ENCODE data around the gene IKZF2. TPM values are rescaled to one million over a fixed set of nuclear protein-coding genes. Genes with fewer than 3 reads are reported as not detected.

IKZF2 gene
- total RNA-seq, 2 experiments from 2014 or later, result 14.7 to 41.4 TPM

GRCh38 chr2:213010106-213010779 lies 141.2 kb downstream of the IKZF2 start:
- Mint-ChIP-seq H3K36me3 (peaks cover 8% of the 10 kb centered on the region), H3K4me1 (peaks cover 15% of the 10 kb centered on the region), H3K9me3 (ENCODE audit: low read depth) (no peaks in the 10 kb centered on the region), H3K27me3 (peaks cover 23% of the 10 kb centered on the region), H3K4me3 (no peak overlapping the region), H3K27ac (no peak overlapping the region)
- peak; percentile 23 for ATAC-seq
- CTCF ChIA-PET, result no interaction called here
- DNase-seq, result no peak

GRCh38 chr2:213007290-213007838 lies 144.0 kb downstream of the IKZF2 start:
- CTCF ChIA-PET, result no interaction called here
- H3K4me1 Mint-ChIP-seq, result no peaks in the 10 kb centered on the region
- no peak for DNase-seq
- H3K36me3 Mint-ChIP-seq, result peaks cover 6% of the 10 kb centered on the region
- H3K9me3 Mint-ChIP-seq (ENCODE audit: low read depth), result no peaks in the 10 kb centered on the region
- H3K4me3 Mint-ChIP-seq, result no peak overlapping the region
- H3K27me3 Mint-ChIP-seq, result peaks cover 9% of the 10 kb centered on the region
- no peak overlapping the region for H3K27ac Mint-ChIP-seq
- ATAC-seq, result no peak

- ATAC-seq (no peak), DNase-seq (no peak)
- Mint-ChIP-seq H3K27ac (no peak overlapping the region), H3K27me3 (no peaks in the 10 kb centered on the region), H3K36me3 (peaks cover 1% of the 10 kb centered on the region), H3K9me3 (ENCODE audit: low read depth) (no peaks in the 10 kb centered on the region), H3K4me1 (no peaks in the 10 kb centered on the region), H3K4me3 (no peak overlapping the region)
- CTCF ChIA-PET, result no interaction called here
Measured at GRCh38 chr2:213004197-213004821, 147.1 kb downstream of the IKZF2 start.

- Mint-ChIP-seq H3K4me3 (no peak overlapping the region), H3K4me1 (no peaks in the 10 kb centered on the region), H3K36me3 (peaks cover 1% of the 10 kb centered on the region), H3K9me3 (ENCODE audit: low read depth) (no peaks in the 10 kb centered on the region), H3K27me3 (no peaks in the 10 kb centered on the region), H3K27ac (no peak overlapping the region)
- CTCF ChIA-PET, result no interaction called here
- DNase-seq (no peak), ATAC-seq (no peak)
Measured at GRCh38 chr2:213002383-213002782, 149.0 kb downstream of the IKZF2 start.

GRCh38 chr2:213001297-213001910 lies 150.0 kb downstream of the IKZF2 start:
- no peak for ATAC-seq
- Mint-ChIP-seq H3K9me3 (ENCODE audit: low read depth) (no peaks in the 10 kb centered on the region), H3K4me1 (no peaks in the 10 kb centered on the region), H3K27ac (no peak overlapping the region), H3K36me3 (no peaks in the 10 kb centered on the region), H3K27me3 (no peaks in the 10 kb centered on the region), H3K4me3 (no peak overlapping the region)
- CTCF ChIA-PET, result no interaction called here
- DNase-seq, result no peak

- CTCF ChIA-PET, result no interaction called here
- no peaks in the 10 kb centered on the region for H3K36me3 Mint-ChIP-seq
- H3K4me1 Mint-ChIP-seq, result no peaks in the 10 kb centered on the region
- DNase-seq (no peak), ATAC-seq (no peak)
- H3K27ac Mint-ChIP-seq, result no peak overlapping the region
- no peaks in the 10 kb centered on the region for H3K9me3 Mint-ChIP-seq (ENCODE audit: low read depth)
- no peaks in the 10 kb centered on the region for H3K27me3 Mint-ChIP-seq
- H3K4me3 Mint-ChIP-seq, result no peak overlapping the region
Measured at GRCh38 chr2:212998626-212999359, 152.6 kb downstream of the IKZF2 start.

GRCh38 chr2:212997526-212998020 lies 153.8 kb downstream of the IKZF2 start:
- Mint-ChIP-seq H3K27me3 (no peaks in the 10 kb centered on the region), H3K9me3 (ENCODE audit: low read depth) (no peaks in the 10 kb centered on the region), H3K27ac (no peak overlapping the region), H3K36me3 (peaks cover 3% of the 10 kb centered on the region), H3K4me3 (no peak overlapping the region), H3K4me1 (no peaks in the 10 kb centered on the region)
- CTCF ChIA-PET, result no interaction called here
- ATAC-seq (no peak), DNase-seq (no peak)

- Mint-ChIP-seq H3K4me3 (no peak overlapping the region), H3K4me1 (no peaks in the 10 kb centered on the region), H3K36me3 (peaks cover 3% of the 10 kb centered on the region), H3K9me3 (ENCODE audit: low read depth) (no peaks in the 10 kb centered on the region), H3K27me3 (no peaks in the 10 kb centered on the region), H3K27ac (no peak overlapping the region)
- CTCF ChIA-PET, result interaction anchor here (0.6 to 1.3 kb wide), 2 partner anchors 24 to 87 kb away, joined by 3 to 5 read pairs; no protein-coding TSS in a partner anchor
- no peak for DNase-seq
- ATAC-seq, result no peak
Measured at GRCh38 chr2:212995920-212996319, 155.5 kb downstream of the IKZF2 start.

GRCh38 chr2:212994976-212995375 lies 156.4 kb downstream of the IKZF2 start:
- no peaks in the 10 kb centered on the region for H3K27me3 Mint-ChIP-seq
- ATAC-seq (no peak), DNase-seq (no peak)
- no peak overlapping the region for H3K4me3 Mint-ChIP-seq
- H3K36me3 Mint-ChIP-seq, result peaks cover 3% of the 10 kb centered on the region
- no peaks in the 10 kb centered on the region for H3K9me3 Mint-ChIP-seq (ENCODE audit: low read depth)
- CTCF ChIA-PET, result interaction anchor here (1.3 kb wide), 1 partner anchor 23 kb away, joined by 5 read pairs; no protein-coding TSS in a partner anchor
- H3K27ac Mint-ChIP-seq, result no peak overlapping the region
- H3K4me1 Mint-ChIP-seq, result no peaks in the 10 kb centered on the region

GRCh38 chr2:212991120-212991519 lies 160.3 kb downstream of the IKZF2 start:
- H3K36me3 Mint-ChIP-seq, result peaks cover 3% of the 10 kb centered on the region
- ATAC-seq (no peak), DNase-seq (no peak)
- H3K9me3 Mint-ChIP-seq (ENCODE audit: low read depth), result no peaks in the 10 kb centered on the region
- CTCF ChIA-PET, result no interaction called here
- H3K27ac Mint-ChIP-seq, result no peak overlapping the region
- no peak overlapping the region for H3K4me3 Mint-ChIP-seq
- no peaks in the 10 kb centered on the region for H3K27me3 Mint-ChIP-seq
- H3K4me1 Mint-ChIP-seq, result no peaks in the 10 kb centered on the region

- no peak for DNase-seq
- ATAC-seq, result no peak
- Mint-ChIP-seq H3K4me1 (no peaks in the 10 kb centered on the region), H3K9me3 (ENCODE audit: low read depth) (no peaks in the 10 kb centered on the region), H3K4me3 (no peak overlapping the region), H3K27ac (no peak overlapping the region), H3K27me3 (no peaks in the 10 kb centered on the region), H3K36me3 (peaks cover 3% of the 10 kb centered on the region)
- CTCF ChIA-PET, result no interaction called here
Measured at GRCh38 chr2:212990697-212991096, 160.7 kb downstream of the IKZF2 start.

GRCh38 chr2:212987492-212987891 lies 163.9 kb downstream of the IKZF2 start:
- Mint-ChIP-seq H3K27me3 (no peaks in the 10 kb centered on the region), H3K9me3 (ENCODE audit: low read depth) (no peaks in the 10 kb centered on the region), H3K27ac (no peak overlapping the region), H3K36me3 (no peaks in the 10 kb centered on the region), H3K4me1 (no peaks in the 10 kb centered on the region), H3K4me3 (no peak overlapping the region)
- DNase-seq, result no peak
- no peak for ATAC-seq
- CTCF ChIA-PET, result no interaction called here

- CTCF ChIA-PET, result no interaction called here
- Mint-ChIP-seq H3K9me3 (ENCODE audit: low read depth) (no peaks in the 10 kb centered on the region), H3K36me3 (no peaks in the 10 kb centered on the region), H3K27ac (no peak overlapping the region), H3K4me1 (peaks cover 8% of the 10 kb centered on the region), H3K27me3 (no peaks in the 10 kb centered on the region), H3K4me3 (no peak overlapping the region)
- DNase-seq (no peak), ATAC-seq (no peak)
Measured at GRCh38 chr2:212984129-212984528, 167.3 kb downstream of the IKZF2 start.

Measured in activated CD8-positive, alpha-beta memory T cell treated with anti-CD3 and anti-CD28 coated beads, Interleukin-2, amount 10 ng/mL, durations not matched to agents 7 days and 5 days (primary cell).